ENCODE data around the gene EFCAB12. TPM values are rescaled to one million over a fixed set of nuclear protein-coding genes. Genes with fewer than 3 reads are reported as not detected.
A peak's percentile ranks its signal among the peaks of the same experiment; 100 is the strongest.

The EFCAB12 gene
- total RNA-seq, 1 experiment from 2014 or later = 0.71 TPM

DNA sequence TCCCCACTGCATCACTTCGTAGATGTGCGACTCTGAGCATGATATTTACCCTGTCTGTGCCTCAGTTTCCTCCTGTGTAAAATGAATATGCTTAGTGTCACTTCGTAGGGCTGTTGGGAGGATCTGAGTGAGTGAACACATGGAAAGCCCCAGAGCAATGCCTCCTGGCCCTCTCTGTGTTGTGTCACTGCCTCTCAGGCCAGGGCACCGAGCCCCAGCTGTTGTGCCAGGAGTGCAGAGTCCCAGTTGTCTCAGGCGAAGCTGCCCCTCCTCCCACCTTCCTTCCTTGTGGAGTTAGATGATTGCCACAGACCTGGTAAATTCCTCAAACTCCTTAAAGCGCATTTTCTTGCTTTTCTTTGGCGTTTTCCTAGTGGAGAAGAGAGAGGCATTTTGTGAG, 26.2 kb downstream of the EFCAB12 start:
- Histone ChIP-seq H3K4me1 (ENCODE audit: insufficient read depth, low read length, poor library complexity, severe bottlenecking) (no peaks in the 10 kb centered on the region), H3K27ac (ENCODE audit: low read depth, low read length, poor library complexity, severe bottlenecking) (no peak overlapping the region), H3K9me3 (ENCODE audit: low read depth, low read length, poor library complexity, severe bottlenecking) (no peaks in the 10 kb centered on the region), H3K4me3 (ENCODE audit: low read depth, low read length, poor library complexity, severe bottlenecking) (no peak overlapping the region), H3K27me3 (replicated peaks; ENCODE audit: insufficient read depth, low read depth, low read length, poor library complexity) (no peaks in the 10 kb centered on the region), H3K36me3 (ENCODE audit: insufficient read depth, low read length, poor library complexity, severe bottlenecking) (no peaks in the 10 kb centered on the region)
- intact Hi-C loops (cut with micrococcal nuclease; ENCODE audit: unreplicated experiment) = no loop called here
- POLR2A ChIA-PET (ENCODE audit: low non-redundant PET) = no interaction called here
- DNase-seq (ENCODE audit: low spot score) = no peak
- TF ChIP-seq, protein P1, sequence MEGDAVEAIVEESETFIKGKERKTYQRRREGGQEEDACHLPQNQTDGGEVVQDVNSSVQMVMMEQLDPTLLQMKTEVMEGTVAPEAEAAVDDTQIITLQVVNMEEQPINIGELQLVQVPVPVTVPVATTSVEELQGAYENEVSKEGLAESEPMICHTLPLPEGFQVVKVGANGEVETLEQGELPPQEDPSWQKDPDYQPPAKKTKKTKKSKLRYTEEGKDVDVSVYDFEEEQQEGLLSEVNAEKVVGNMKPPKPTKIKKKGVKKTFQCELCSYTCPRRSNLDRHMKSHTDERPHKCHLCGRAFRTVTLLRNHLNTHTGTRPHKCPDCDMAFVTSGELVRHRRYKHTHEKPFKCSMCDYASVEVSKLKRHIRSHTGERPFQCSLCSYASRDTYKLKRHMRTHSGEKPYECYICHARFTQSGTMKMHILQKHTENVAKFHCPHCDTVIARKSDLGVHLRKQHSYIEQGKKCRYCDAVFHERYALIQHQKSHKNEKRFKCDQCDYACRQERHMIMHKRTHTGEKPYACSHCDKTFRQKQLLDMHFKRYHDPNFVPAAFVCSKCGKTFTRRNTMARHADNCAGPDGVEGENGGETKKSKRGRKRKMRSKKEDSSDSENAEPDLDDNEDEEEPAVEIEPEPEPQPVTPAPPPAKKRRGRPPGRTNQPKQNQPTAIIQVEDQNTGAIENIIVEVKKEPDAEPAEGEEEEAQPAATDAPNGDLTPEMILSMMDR (conservative IDR thresholded peaks at IDR 0.05; ENCODE audit: low read depth, low read length) = no peak
- no peak for TF ChIP-seq EZH2 (IDR thresholded peaks at IDR 0.05; ENCODE audit: borderline replicate concordance, low read depth, low read length, poor library complexity, severe bottlenecking)
- BruUV-seq (replicated peaks) = no TSS peak
- CTCF ChIA-PET = no interaction called here

DNA sequence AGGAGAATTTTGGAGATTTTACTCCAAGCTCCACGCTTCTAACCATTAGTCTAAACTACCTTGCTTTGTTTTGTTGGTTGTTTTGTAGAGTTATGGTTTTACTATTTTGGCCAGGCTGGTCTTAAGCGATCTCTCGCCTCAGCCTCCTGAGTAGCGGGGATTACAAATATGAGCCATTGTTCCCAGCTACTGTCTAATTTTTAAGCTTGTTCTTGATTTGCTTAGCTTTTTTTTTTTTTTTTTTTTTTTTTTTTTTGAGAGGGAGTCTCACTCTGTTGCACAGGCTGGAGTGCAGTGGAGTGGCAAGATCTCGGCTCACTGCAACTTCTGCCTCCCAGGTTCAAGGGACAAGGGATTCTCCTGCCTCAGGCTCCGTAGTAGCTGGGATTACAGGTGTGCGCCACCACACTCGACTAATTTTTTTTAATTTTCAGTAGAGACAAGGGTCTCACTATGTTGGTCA, 28.5 kb downstream of the EFCAB12 start:
- Histone ChIP-seq H3K9me3 (ENCODE audit: low read depth, low read length, poor library complexity, severe bottlenecking) (no peaks in the 10 kb centered on the region), H3K4me1 (ENCODE audit: insufficient read depth, low read length, poor library complexity, severe bottlenecking) (no peaks in the 10 kb centered on the region), H3K4me3 (ENCODE audit: low read depth, low read length, poor library complexity, severe bottlenecking) (peak overlapping the region; percentile 68), H3K27me3 (replicated peaks; ENCODE audit: insufficient read depth, low read depth, low read length, poor library complexity) (no peaks in the 10 kb centered on the region), H3K27ac (ENCODE audit: low read depth, low read length, poor library complexity, severe bottlenecking) (peak overlapping the region; percentile 89), H3K36me3 (ENCODE audit: insufficient read depth, low read length, poor library complexity, severe bottlenecking) (no peaks in the 10 kb centered on the region)
- DNase-seq (ENCODE audit: low spot score) = no peak
- intact Hi-C loops (cut with micrococcal nuclease; ENCODE audit: unreplicated experiment) = no loop called here
- ChIA-PET POLR2A (ENCODE audit: low non-redundant PET) (interaction anchor here (0.6 kb wide), 1 partner anchor 40 kb away, joined by 3 read pairs; the partner anchor contains the start of gene IFT122), CTCF (no interaction called here)
- TF ChIP-seq, protein P1 (conservative IDR thresholded peaks at IDR 0.05; ENCODE audit: low read depth, low read length) = no peak
- TF ChIP-seq EZH2 (IDR thresholded peaks at IDR 0.05; ENCODE audit: borderline replicate concordance, low read depth, low read length, poor library complexity, severe bottlenecking) = no peak
- no TSS peak for BruUV-seq (replicated peaks)

DNA sequence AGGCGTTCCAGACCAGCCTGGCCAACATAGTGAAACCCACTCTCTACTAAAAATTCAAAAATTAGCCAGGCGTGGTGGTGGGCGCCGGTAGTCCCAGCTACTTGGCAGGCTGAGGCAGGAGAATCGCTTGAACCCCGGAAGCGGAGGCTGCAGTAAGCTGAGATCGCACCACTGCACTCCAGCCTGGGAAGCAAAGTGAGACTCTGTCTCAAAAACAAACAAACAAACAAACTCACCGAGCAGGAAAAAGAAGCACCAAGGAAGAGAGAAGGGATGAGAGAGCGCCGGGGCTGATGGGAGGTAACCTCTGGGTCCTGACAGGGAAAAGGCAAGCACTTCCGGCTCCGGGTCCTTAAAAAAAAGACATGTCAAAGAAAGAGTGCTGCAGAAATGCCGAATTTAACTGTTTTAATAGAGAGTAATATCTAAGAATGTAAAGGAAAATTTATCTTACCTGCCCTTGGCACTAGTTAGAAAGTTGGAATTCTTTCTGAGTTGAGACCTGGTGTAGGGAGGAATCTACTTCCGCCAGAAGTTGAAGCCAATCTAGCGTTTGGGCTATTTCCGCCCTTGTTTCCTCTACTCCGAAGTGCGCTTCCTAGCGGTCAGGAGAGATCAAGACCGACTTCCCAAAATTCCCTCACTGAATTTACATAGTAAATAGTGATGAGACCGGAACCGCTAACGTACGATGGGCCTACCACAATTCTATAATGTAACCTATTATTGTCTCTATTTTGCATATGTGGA, 29.1 kb downstream of the EFCAB12 start:
- DNase-seq (ENCODE audit: low spot score) = peak; percentile 97
- Histone ChIP-seq H3K27me3 (replicated peaks; ENCODE audit: insufficient read depth, low read depth, low read length, poor library complexity) (no peaks in the 10 kb centered on the region), H3K9me3 (ENCODE audit: low read depth, low read length, poor library complexity, severe bottlenecking) (no peaks in the 10 kb centered on the region), H3K36me3 (ENCODE audit: insufficient read depth, low read length, poor library complexity, severe bottlenecking) (no peaks in the 10 kb centered on the region), H3K27ac (ENCODE audit: low read depth, low read length, poor library complexity, severe bottlenecking) (peak overlapping the region; percentile 89), H3K4me3 (ENCODE audit: low read depth, low read length, poor library complexity, severe bottlenecking) (peak overlapping the region; percentile 68), H3K4me1 (ENCODE audit: insufficient read depth, low read length, poor library complexity, severe bottlenecking) (no peaks in the 10 kb centered on the region)
- CTCF ChIA-PET = interaction anchor here (0.8 kb wide), 1 partner anchor 16 kb away, joined by 5 read pairs; no protein-coding TSS in a partner anchor
- POLR2A ChIA-PET (ENCODE audit: low non-redundant PET) = interaction anchor here (0.6 kb wide), 1 partner anchor 41 kb away, joined by 3 read pairs; the partner anchor contains the start of gene IFT122
- TF ChIP-seq, protein P1 (conservative IDR thresholded peaks at IDR 0.05; ENCODE audit: low read depth, low read length) = peak; percentile 89
- no peak for TF ChIP-seq EZH2 (IDR thresholded peaks at IDR 0.05; ENCODE audit: borderline replicate concordance, low read depth, low read length, poor library complexity, severe bottlenecking)
- intact Hi-C loops (cut with micrococcal nuclease; ENCODE audit: unreplicated experiment) = no loop called here
- BruUV-seq (replicated peaks) = no TSS peak

Measured in A673 (cell line).